ENCODE data around the gene BIN2. TPM values are rescaled to one million over a fixed set of nuclear protein-coding genes. Genes with fewer than 3 reads are reported as not detected.

The BIN2 gene
- polyA plus RNA-seq, 2 of the 4 experiments (the other 2 are of a cell fraction): 0.08 to 0.57 TPM

DNA sequence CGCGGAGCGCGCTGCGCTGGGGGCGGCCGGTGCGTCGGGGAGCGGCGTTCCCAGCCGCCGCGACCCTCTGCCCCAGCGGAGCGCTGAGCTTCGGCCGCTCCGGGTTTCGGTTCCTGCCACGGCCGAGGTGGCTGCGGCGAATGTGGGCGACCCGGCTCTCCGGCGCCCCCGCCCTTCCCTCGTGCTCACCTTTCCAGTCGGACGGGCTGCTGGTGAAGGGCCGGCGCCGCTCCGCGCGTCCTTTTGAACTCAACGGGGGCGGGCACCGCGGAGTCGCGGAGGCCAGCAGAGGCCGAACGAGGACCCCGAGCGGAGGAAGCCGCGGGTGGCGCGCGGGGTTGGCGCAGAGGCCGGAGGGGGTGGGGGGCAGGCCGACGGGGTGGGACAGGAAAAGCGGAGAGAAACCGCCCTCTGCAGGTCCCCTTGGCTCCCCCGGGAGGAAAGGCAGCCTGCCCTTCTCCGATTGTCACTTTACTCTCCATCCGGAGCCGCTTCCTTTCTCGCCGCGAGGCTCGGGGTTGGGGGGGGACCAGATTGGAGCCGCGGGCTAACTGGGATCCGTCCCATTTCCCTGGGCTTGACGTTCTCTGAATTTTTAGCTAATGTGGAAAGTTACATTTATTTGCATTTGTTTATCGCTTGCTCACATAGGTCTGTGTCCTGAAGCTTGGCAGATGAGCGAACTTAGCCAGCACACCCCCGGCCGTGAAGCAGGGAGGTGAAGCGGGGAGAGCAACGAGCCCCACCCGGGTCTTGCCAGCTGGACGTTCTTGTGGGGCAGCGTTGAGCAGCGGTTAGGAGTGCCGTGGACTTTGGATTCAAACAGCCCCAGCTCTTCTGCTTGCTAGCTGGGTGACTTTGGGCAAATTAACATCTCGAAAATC lies 53.7 kb downstream of the BIN2 start, which contains the start of gene SMAGP (continued):
- TF ChIP-seq BCL3 (IDR thresholded peaks at IDR 0.05) (0 out of 3 replicates have a peak, but pooled peaks have one; percentile 9), HEYL (CRISPR knock-in tag; IDR thresholded peaks at IDR 0.05) (no peak), PHF8 (IDR thresholded peaks at IDR 0.05; ENCODE audit: borderline replicate concordance, low read depth) (peak; percentile 43; the same call in 1 of the 2 replicates)

DNA sequence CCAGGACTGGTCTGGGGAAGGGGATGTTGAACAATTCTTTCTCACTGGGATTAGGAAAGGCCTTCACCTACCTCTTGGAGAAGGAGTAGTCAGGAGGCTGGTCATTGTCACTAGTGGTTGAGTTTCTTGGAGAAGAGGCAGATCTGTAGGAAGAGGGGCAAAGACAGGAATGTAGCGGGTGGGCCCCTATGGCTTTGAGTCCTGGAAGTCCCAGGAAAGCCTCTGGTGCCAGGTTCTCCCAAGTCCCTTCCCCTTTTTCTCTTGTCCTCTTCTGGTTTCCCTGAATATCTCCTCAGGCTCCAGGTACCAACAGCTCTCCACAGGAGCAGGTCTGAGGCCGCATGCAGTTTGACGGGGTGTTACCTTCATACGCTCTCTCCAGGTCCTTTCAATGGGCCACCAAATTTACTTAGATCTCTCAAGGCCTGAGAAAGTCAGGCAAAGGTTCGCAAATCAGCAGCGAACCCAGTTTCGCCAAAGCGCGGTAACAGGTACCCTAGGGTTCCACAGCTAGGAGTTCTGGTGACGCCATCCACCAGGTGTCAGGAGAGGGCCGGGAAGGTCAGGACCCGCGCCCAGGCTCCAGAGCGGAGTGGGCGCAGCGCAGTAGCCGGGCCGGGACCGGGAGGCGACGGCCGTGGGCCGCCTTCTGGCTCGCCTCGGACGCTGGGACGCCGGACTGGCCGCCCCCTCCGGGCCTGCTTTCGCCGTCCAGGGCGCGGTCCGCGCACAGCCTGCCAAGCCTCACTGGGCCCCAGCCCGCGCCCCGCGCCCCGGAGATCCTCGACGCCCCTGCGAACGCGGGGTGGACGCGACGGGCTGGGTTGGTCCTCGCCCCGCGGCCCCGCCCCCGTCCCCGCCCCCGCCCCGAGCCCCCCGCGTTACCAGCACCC lies 54.6 kb downstream of the BIN2 start:
- peak; percentile 76 to 77 for DNase-seq (ENCODE audit: low read depth in 1 of 2, low spot score in 1 of 2)
- FAIRE-seq: no peak
- CTCF ChIA-PET: interaction anchor here (0.6 to 10.2 kb wide), 18 partner anchors 8 to 92 kb away, joined by 3 to 270 read pairs (median 4); no protein-coding TSS in a partner anchor
- peak; percentile 86 to 89 for ATAC-seq
- Histone ChIP-seq H3K4me1 (peaks cover 8% of the 10 kb centered on the region), H3K9me3 (no peaks in the 10 kb centered on the region), H3K4me3 (peak overlapping the region; percentile 68), H3K4me2 (peak overlapping the region; percentile 81), H3K27ac (peak overlapping the region; percentile 81 to 92)
- POLR2A ChIA-PET: interaction anchor here (1.5 to 3.1 kb wide), 4 partner anchors 31 to 87 kb away, joined by 4 to 41 read pairs (median 16); partner anchors contain the start of gene DAZAP2
- WGBS (ENCODE audit: missing lambda C conversion rate): 42% methylated on average over 14 of the region's 59 CpGs
- TF ChIP-seq, protein P1, sequence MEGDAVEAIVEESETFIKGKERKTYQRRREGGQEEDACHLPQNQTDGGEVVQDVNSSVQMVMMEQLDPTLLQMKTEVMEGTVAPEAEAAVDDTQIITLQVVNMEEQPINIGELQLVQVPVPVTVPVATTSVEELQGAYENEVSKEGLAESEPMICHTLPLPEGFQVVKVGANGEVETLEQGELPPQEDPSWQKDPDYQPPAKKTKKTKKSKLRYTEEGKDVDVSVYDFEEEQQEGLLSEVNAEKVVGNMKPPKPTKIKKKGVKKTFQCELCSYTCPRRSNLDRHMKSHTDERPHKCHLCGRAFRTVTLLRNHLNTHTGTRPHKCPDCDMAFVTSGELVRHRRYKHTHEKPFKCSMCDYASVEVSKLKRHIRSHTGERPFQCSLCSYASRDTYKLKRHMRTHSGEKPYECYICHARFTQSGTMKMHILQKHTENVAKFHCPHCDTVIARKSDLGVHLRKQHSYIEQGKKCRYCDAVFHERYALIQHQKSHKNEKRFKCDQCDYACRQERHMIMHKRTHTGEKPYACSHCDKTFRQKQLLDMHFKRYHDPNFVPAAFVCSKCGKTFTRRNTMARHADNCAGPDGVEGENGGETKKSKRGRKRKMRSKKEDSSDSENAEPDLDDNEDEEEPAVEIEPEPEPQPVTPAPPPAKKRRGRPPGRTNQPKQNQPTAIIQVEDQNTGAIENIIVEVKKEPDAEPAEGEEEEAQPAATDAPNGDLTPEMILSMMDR (IDR thresholded peaks at IDR 0.05): peak; percentile 77
- TF ChIP-seq MAFK (IDR thresholded peaks at IDR 0.05; ENCODE audit: partially characterized antibody) (no peak), SMC3 (IDR thresholded peaks at IDR 0.05) (peak; percentile 97), NR3C1 (IDR thresholded peaks at IDR 0.05) (no peak), ESRRA (IDR thresholded peaks at IDR 0.05; ENCODE audit: borderline replicate concordance, low read length) (no peak), RAD21 (conservative IDR thresholded peaks at IDR 0.05 in 1 of 2, IDR thresholded peaks at IDR 0.05 in 1 of 2) (peak; percentile 94)
- TF ChIP-seq, protein P2, sequence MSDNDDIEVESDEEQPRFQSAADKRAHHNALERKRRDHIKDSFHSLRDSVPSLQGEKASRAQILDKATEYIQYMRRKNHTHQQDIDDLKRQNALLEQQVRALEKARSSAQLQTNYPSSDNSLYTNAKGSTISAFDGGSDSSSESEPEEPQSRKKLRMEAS (IDR thresholded peaks at IDR 0.05): peak; percentile 7; the same call in 1 of the 2 replicates

DNA sequence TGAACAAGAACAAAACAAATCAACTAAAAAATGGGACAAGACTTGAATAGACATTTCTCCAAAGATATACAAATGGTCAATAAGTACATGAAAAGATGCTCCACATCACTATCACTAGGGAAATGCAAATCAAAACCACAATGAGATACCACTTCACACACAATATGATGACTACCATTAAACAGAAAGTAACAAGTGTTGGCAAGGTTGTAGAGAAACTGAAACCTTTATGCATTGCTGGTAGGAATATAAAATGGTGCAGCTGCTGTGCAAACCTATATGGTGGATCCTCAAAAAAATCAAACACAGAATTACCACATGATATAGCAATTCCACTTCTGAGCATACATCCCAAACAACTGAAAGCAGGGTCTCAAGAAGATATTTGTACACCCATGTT lies 59.0 kb downstream of the BIN2 start:
- no peak overlapping the region for H3K4me3 ChIP-seq
- no peak for DNase-seq (ENCODE audit: low read depth in 1 of 2, low spot score in 1 of 2)
- H3K4me2 ChIP-seq: no peak overlapping the region
- H3K9me3 ChIP-seq: no peaks in the 10 kb centered on the region
- H3K27ac ChIP-seq: no peak overlapping the region
- peaks cover 13% of the 10 kb centered on the region for H3K4me1 ChIP-seq
- no peak for ATAC-seq
- FAIRE-seq: no peak
- ChIA-PET POLR2A (no interaction called here), CTCF (interaction anchor here (1.6 to 5.8 kb wide), 3 partner anchors 47 to 86 kb away, joined by 3 to 120 read pairs (median 30); partner anchors contain the start of gene POU6F1)
- TF ChIP-seq MAZ (IDR thresholded peaks at IDR 0.05; ENCODE audit: borderline replicate concordance, low read depth, low read length): no peak
- no peak for TF ChIP-seq TP53 (CRISPR knock-in tag; IDR thresholded peaks at IDR 0.05)
- TF ChIP-seq POLR2AphosphoS2 (conservative IDR thresholded peaks at IDR 0.05; ENCODE audit: low read length): no peak
- no peak for TF ChIP-seq ESRRA (IDR thresholded peaks at IDR 0.05; ENCODE audit: borderline replicate concordance, low read length)
- TF ChIP-seq, protein P3, sequence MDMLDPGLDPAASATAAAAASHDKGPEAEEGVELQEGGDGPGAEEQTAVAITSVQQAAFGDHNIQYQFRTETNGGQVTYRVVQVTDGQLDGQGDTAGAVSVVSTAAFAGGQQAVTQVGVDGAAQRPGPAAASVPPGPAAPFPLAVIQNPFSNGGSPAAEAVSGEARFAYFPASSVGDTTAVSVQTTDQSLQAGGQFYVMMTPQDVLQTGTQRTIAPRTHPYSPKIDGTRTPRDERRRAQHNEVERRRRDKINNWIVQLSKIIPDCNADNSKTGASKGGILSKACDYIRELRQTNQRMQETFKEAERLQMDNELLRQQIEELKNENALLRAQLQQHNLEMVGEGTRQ (IDR thresholded peaks at IDR 0.05): no peak
- TF ChIP-seq JUN (IDR thresholded peaks at IDR 0.05): no peak
- no peak for TF ChIP-seq HEYL (CRISPR knock-in tag; IDR thresholded peaks at IDR 0.05)
- no peak for TF ChIP-seq REST (IDR thresholded peaks at IDR 0.05)
- TF ChIP-seq, protein P4, sequence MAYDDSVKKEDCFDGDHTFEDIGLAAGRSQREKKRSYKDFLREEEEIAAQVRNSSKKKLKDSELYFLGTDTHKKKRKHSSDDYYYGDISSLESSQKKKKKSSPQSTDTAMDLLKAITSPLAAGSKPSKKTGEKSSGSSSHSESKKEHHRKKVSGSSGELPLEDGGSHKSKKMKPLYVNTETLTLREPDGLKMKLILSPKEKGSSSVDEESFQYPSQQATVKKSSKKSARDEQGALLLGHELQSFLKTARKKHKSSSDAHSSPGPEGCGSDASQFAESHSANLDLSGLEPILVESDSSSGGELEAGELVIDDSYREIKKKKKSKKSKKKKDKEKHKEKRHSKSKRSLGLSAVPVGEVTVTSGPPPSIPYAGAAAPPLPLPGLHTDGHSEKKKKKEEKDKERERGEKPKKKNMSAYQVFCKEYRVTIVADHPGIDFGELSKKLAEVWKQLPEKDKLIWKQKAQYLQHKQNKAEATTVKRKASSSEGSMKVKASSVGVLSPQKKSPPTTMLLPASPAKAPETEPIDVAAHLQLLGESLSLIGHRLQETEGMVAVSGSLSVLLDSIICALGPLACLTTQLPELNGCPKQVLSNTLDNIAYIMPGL (CRISPR knock-in tag; IDR thresholded peaks at IDR 0.05; ENCODE audit: borderline replicate concordance): no peak
- TF ChIP-seq RFX5 (IDR thresholded peaks at IDR 0.05): no peak
- TF ChIP-seq, protein P2 (IDR thresholded peaks at IDR 0.05): no peak
